GM19035 (cell line): Measurements from ENCODE around the gene CHML.

Source experiments
- ATAC-seq: cut with Tn5 transposase; IDR thresholded peaks from one replicate; pipeline ENCODE4 v1.9.1; 2021; ENCODE audit not compliant: unreplicated experiment

CHML gene

DNA sequence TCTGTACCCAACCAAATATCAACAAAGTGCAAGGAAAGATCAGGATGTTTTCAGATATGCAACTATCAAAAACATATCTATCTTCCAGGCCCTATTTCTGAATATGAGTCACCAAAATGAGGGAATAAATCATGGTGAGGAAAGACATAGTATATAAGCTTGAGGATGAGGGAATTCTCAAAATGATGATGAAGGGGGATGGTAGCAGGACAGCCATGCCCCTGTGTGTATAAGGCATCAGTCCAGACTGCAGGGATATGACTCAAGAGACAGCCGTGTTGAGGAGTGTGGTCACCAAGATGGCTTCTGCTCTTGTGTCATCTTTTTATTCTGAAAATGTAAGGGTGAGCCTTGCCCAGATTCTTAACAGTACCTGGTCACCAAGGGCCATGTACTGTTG, 7.5 kb upstream of the CHML start:
- no peak for ATAC-seq

DNA sequence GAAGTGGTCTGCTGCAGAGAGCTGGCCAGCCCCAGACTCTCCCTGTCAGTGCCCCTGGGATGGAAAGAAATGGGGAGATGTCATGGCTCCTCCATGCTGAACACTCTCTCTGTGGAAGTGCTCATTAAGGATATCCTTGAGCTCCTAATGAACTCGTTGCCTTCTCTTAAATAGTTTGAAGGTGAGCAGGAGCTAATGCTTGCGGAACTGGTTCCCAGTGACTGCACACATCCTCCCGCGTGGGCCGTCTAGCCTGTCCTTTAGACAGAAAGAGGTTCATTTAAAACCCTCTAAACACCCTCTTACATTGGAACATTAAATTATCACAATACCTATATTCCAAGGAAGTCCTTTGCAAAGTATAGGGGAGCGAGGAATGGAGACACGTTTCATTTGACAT, 6.0 kb upstream of the CHML start:
- no peak for ATAC-seq

DNA sequence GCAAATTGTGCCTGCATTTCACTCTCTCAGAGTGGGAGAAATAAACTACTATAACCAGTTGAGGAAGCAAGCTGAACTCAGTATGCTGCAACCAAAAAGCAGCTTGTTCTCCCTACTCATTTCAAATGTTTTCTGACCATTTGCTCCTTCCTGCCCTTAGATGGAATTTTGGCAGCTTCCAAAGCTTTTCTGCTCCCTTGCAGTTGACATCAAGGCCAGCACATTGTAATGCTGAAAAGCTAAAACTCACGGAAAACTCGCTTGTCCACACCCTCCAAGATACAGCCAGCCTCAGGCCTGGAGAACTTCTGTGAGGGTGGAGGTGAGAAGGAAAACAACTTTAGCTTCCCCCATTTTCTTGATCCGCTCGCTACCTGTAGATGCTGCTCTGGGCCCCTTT, 5.0 kb upstream of the CHML start:
- no peak for ATAC-seq

DNA sequence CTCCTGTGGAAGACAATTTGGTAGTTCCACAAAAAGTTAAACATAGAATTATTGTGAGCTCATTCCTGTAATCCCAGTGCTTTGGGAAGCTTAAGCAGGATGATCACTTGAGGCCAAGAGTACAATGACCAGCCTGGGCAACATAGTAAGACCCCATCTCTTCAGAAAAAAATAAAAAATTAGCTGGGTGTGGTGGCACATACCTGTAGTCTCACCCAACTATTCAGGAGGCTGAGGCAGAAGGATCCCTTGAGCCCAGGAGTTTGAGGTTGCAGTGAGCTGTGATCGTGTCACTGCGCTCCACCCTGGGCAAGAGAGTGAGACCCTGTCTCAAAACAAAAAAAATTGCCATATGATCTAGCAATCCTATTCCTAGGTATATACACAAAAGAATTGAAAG, 4.1 kb upstream of the CHML start:
- ATAC-seq = no peak

DNA sequence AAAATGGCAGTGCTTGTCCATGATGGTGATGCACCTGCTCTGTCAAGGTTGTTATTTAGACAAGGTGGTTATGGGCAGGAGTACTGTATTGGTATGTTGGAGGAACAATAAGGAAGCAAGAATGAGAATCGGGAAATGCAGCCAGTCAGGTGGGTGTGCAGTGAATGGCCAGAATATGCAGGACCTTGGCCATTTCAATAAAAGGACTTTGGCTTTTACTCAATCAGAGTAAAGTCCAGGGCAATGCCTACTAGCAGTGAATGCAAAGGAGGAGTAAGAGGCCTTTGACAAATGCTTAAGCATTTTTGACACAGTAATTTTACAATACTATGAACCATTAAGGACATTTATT, 2.4 kb upstream of the CHML start:
- no peak for ATAC-seq

DNA sequence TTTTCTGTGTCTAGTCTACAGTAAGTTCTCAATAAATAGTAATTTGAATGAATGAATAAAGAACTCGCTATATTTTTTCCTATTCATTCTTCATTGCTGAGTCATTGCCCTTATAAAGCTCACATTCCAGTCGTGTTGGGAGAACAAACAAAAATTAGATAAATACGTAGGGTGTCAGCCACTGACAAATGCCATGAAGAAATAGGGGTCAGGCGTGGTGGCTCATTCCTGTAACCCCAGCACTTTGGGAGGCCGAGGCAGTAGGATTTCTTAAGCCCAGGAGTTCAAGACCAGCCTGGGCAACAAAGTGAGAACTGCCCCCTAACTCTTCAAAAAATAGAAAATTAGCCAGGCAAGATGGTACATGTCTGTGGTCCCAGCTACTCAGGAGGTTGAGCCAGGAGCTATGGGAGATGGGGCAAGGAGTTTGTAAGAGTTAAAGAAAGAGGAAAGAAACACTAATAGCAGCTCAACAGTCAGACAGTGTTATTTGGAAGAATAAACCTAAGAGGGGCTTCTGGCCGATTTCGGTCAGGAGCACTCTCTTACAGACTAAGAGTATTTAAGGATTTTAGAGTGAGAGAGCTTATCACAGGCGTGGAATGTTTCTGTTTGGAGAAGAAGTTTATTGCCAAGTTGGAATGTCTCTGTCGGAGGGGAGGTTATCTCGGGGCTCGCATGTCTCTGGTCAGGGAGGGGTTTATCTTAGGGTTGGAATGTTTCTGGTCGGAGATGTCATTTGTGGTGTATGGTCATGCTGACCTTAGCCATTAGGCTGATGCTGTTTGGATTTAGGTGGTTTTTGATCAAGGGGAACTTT, 1.8 kb upstream of the CHML start:
- ATAC-seq = no peak

DNA sequence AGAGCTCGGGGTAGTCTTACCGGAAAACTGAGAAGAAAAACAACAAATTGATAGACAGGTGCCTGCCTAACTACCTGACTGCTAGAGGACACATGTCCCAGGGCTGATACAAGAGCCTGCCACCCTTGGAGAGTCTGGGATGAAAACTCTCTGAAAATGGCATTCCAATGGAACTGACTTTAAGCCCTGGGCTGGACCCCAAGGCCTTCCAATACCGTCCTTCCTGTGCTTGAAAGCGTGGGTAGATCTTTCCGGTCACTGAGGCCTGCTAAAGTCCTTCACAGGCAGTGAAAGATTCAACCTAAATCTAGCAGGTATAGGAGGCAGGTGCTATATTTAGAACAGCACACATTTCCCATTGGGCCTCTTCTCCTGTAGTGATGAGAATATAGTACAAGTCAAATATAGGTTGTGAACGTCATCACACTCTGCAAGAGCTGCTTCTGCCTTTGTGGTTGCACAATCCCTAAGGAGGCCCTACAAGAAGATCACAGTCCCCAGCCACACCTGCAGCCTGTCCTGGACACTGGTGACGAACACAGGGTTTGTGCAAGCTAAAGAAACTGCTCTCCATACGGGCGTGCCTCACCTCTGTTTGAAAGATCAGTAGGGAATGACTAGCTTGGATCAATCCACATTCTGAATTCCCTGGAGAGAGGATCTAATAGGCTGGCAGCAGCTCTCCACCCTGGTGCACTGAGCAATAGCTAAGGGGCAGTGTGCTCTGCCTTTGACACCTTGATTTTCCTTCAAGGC, 876 bp upstream of the CHML start:
- no peak for ATAC-seq

DNA sequence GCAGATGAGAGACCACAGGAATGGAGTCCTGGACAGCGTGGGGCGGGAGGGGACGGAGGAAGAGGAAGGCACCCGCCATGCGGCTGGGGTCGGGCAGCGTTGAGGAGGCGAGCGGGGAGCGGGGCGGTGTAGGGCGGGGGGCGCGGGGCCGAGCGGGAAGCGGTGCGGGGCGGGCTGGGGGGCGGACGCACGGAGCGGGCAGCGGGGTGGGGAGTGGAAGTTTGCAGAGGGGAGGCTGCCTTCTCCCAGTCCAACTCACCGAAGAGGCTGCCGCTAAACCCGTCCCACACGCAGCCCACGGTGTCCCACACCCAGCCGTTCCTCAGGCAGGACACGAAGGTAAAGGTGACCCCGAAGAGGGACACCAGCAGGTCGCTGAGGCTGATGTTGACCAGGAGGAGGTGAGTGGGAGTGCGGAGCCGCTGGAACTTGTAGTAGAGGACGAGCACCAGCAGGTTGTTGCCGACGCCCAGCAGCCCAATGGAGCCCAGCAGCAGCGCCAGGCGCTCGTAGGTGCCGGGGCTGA, 483 bp downstream of the CHML start:
- ATAC-seq = peak; percentile 50

DNA sequence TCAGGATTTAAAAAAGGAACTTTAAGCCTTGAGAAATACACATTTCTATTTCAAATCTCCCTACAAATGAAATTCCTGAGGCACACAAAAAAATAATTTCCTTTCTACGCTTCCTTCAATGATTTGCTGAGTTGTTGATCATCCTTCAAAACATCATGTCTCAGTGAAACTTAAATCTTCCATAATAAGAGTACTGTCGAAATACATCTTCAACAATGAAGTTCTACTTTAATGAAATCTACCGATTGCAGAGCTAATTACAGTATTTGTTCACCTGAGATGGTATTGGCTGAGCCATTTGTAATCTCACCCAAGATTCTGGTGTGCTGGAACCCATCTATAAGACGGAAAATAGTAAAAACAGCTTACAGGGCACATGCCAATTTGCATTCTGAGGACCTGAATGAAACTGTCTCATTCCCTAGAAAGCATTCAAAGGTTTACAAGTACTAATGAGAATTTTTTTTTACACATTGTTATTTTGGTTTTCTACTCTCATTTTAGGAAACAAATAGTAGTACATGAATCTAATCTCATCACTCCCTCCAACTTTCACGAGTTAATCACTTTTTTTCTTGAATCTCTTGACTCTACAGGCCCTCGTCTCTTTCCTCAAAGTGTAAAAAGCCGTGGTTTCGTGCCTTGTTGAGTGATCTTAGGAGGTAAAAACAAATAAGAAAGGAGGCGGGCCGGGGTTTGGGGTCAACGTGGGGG, 1.1 kb downstream of the CHML start:
- ATAC-seq = no peak

DNA sequence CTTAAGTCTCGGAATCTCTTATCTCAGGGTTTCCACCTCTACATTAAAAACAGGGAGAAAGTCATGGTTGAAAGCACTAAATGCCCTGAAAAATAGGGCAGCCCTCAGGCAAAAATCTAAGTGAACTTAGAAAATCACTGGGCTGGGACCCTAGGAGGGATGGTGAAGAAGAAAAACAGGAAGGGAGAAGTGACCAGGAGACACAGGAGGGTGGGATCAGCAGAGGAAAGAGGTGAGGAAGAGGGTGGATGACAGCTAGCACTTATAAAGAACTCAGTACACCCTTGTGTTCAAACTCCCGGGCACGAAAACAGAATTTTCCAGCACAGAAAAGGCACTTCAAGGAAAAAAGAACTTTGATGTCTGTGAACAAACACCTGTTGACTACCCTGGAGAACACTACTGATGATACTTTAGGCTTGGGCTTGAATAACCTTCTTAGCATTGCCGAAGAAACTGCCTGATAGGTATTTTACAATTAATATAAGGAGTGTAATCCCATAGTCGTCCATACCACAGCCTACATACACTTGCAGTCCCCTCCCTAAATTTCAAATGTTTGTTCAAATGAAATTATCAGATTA, 2.0 kb downstream of the CHML start:
- ATAC-seq = no peak

DNA sequence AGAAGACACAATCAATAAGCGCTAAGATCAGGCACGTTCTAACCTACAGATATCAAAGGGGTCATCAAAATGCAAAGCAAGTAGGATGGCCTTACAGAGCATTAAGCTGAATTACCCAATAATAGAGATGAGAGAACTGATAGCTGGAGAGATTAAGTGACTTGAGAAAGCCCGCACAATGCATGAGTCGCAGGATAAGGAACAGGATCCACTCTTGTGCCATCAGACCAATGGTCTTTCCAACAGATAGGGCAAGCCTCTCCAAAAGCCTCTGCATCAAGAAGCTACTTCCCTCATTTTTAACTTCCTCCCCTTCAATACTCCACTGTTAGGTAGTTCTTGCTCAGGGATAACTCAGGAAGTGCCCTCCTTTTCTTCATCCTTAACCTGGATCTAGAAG, 2.6 kb downstream of the CHML start:
- no peak for ATAC-seq

DNA sequence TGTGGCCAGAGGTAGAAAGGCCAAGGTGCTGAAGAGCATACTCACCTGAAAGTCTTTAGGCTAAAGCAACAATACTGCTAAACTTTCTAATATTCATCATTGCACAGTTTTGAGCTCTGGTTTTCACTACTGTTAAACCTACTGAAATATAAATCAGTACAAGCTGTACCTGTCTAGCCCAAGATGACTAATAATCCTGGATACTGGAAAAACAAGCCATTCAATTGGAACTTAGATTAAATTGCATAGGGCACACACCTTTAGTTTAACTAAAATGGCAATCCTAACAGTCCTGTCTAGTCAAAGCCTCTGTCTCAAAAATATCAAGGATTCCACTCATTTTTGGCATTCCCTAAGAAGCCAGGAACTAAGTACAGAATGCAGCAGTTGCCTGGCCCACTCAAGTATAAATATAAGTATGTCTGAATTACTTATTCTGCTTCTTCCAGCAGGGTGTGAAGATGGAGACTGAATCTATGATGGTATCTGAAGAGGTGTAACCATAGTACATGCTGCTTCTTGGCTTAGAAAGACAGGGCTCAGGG, 3.1 kb downstream of the CHML start:
- no peak for ATAC-seq

DNA sequence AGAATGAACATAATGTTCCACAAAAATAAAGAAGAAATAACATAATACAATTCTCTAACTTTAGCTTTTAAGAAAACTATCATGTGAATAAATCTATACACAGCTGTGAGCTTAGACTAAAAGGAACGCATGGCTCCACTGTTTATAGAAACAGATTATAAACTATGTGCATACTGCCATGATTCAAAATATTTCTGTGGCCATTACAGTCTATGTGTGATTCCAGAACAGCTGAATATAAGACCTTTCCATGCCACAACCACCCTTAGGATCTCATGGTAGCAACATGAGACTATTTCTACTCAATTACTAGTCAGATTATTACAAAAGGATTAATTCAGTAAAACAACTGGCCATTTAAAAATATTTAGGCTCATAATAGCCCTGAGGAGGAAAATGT, 3.9 kb downstream of the CHML start:
- no peak for ATAC-seq

DNA sequence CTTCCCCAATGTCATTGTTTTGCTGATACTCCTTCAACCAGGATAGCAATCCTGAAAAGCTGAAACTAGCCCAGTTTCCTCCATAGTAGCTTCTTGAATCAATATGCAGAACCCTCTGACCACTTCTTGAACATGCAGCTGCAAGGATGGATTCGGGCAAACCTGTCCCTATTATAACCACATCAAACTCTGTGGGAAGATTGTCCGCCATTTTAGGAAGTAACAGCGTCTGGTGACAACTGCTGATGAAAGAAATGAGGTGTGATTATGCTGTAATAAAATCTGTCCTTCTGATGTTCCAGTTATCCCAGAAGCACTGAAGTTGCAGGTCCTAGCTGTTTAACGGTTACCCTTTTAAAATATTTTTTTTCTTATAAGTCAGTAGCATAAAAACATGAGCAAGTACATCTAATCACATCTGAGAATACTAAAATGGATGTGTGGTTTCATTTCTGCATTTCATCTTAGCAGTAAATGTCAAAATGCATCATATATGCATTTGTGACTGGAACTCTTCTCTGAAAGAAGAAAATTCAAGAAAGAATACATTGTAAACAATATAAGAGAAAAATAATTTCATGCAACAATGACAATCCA, 4.5 kb downstream of the CHML start:
- no peak for ATAC-seq

DNA sequence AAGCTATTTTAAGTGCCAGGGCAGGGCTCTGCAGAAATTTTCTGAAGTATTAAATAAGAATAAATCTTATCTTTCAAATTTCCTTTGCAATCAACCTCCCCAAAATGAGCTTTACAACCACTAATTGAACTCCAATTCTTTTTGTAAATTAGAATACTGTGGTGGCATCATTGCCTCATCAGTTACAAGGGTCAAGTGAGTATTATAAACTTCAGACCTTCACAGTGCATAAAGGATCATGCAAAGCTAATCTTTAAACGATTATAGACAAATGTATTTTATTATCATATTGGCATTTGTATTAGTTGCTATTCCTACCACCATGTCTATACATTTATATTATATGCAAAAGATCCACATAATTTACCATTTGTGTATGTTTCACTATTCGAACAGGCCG, 7.2 kb downstream of the CHML start:
- ATAC-seq = no peak

DNA sequence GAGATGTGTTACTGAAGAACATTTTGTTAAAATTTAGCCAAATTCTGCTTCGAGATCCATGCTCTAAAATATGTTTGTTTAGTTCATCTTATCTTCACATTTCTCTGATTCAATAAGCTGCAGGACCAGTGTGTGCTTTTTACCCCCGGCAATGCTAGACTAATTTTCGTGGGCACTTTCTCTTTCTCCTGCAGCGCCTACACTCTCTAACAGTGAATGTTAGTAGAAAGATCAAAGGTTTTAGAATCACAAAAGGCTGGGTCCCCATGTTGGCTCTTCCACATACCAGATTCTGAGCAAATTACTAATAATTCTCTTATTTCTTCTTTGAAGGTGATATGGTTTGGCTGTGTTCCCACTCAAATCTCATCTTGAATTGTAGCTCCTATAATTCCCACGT, 8.5 kb downstream of the CHML start:
- no peak for ATAC-seq

DNA sequence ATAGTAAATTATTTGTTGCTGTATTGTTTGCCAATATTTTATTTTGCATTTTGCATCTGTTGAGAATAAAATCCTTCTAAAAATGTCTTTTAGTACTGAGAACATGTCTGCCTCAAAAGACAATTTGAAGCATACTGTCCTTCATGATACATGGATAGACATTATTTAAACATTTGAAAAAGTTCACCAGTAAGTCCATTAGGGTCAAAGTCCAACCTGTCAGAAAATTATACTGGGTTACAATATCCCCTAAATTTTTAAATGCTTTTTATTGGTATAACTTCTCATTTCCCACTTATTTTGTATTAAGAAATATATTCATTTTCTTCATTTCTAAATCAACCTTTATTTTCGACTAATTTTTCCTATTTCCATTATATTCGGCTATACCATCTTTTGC, 9.3 kb downstream of the CHML start:
- ATAC-seq = no peak

DNA sequence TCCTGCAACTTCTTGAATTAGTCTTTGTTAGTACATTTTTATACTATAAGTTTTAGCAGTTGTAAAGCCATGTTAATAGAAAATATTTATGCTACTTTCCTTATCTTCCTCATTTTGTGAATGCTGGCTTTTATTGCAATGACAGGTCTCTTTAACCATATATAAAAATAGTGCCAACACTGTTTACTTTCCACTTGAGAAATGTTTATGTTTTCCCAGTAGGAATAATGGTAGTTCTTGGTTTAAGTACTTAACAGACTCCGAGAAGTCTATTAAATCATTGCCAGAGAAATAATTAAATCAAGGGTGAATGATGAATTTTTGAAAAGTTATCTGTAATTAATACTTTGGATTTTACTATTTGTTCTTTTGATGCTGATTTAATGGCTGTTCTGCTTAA, 9.7 kb downstream of the CHML start:
- ATAC-seq = no peak

DNA sequence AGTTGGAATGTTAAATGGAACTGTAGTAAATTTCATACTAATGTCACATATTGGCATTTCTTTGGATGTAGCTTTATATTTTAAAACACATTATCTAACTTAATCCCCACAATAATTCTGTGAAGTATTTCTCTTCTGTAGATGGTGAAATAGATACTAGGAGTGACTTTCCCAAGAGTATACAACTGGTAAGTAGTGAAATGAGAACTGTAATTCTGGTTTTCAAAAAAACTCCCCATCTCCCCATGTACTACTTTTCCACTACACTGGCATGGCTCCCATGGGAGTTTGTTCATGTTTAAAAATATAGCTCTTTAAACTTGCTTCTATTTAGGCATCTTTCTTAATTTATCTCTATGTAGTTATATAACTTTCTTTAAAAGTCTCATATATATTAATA, 10.2 kb downstream of the CHML start:
- no peak for ATAC-seq

DNA sequence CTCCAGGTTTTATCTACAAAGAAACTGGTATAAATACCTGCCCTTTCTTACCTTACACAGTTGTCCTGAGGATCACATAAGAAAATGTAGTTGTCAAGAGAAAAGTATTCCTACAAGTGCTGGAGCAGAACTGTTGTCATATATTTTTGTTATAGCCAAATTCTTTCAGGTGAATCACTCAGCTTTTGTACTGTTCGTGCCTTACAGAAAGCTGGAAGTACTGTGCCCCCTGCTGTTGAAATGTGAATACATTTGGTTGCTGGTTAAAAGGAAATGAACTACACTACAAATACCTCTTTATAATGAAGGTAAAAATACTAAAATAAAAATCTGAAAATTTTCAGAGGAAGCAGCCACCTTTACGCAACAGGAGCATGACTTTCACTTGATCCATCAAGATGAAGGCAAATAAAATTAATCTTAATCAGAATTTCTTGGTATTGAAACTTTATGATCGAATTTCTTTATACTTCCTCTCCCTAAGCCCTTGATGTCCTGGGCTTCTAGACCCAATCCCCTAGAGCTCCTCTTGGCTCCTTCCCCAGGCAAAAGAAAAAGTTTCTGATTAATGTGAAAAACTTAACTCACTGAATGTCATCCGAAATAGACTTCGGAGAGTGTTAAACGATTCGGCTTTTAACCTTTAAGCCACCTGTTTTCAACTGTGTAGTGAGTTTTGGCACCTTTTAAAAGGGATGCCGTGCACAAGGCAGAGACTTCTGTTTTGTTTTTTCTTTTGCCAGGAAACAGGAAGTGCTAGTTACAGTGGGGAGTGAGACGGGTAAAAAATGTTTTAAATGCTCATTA, 12.5 kb downstream of the CHML start:
- ATAC-seq = peak; percentile 79
